PFSK-1 (cell line): ENCODE measurements around the gene CEP63.

Experiments used
- FOXP2 ChIP-seq: optimal IDR thresholded peaks from 2 replicates; pipeline ENCODE3; 2011; ENCODE audit warnings: borderline replicate concordance, control low read depth, inconsistent platforms; ENCODE audit not compliant: insufficient read depth; ENCODE audit errors: extremely low read length, extremely low read depth
- POLR2AphosphoS5 ChIP-seq: IDR thresholded peaks from 2 replicates; pipeline ENCODE4 v1.6.1; 2012; ENCODE audit warnings: low read depth, mild to moderate bottlenecking, control low read depth, low read length, moderate library complexity
- REST ChIP-seq, 2 experiments: IDR thresholded peaks; 2 replicates each; pipeline versions ENCODE4 v1.6.1 to v1.8.0; 2011 to 2012; ENCODE audit warnings: low read depth in 2 of 2, low read length in 2 of 2, control low read depth in 1 of 2, inconsistent platforms in 1 of 2, mild to moderate bottlenecking in 1 of 2, moderate library complexity in 1 of 2; ENCODE audit not compliant: insufficient read depth in 1 of 2
- SIN3A ChIP-seq: IDR thresholded peaks from 2 replicates; pipeline ENCODE4 v1.6.1; 2012; ENCODE audit warnings: mild to moderate bottlenecking, low read length, moderate library complexity, borderline replicate concordance; ENCODE audit not compliant: insufficient read depth
- TAF1 ChIP-seq: IDR thresholded peaks from 2 replicates; pipeline ENCODE4 v1.6.1; 2012; ENCODE audit warnings: low read length, control low read depth, borderline replicate concordance; ENCODE audit not compliant: insufficient read depth

- TF ChIP-seq POLR2AphosphoS5 = no peak
- TF ChIP-seq TAF1 = no peak
- no peak for TF ChIP-seq SIN3A
- no peak for TF ChIP-seq REST (IDR thresholded peaks at IDR 0.05; ENCODE audit: insufficient read depth in 1 of 2, low read depth in 2 of 2, low read length in 2 of 2)
- no peak for TF ChIP-seq FOXP2
Measured at GRCh38 chr3:134567605-134568004, 81.7 kb downstream of the CEP63 start.
